NCI-H1694 treated with DMSO at 0.1 percent for 48 hours (cell line): ENCODE results near the gene ZRANB3.
"Not testable (repeated sequence)": the region's sequence is repeated elsewhere in the genome, so short reads cannot be mapped to it uniquely, and the experiment has no call there.

Source experiments
- DNase-seq: peaks from one replicate; lab custom pipeline; 2025; lab: John Stamatoyannopoulos, UW

ZRANB3 gene

GRCh38 chr2:135320465-135321355 lies 210.3 kb downstream of the ZRANB3 start:
- no peak for DNase-seq

- DNase-seq = no peak
Measured at GRCh38 chr2:135318808-135319207, 212.2 kb downstream of the ZRANB3 start.

DNA sequence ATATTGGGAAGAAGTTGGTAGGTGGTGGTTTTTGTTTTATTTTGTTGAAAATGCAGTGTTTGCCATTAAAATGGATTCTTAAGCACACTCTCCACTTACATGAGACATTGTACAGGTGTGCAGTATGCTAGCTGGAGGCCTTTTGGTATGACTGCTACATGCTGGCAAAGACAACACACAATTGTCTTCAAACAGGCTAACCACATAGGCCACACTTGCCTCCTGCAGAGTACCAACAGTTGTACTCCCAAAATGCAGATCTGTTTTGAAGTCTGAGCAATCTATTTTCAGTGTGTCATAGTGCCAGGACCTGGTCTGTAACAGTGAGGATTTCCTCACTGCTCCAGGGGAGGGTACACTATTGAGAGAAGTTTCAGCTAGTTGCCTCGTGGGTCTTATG lies 213.6 kb downstream of the ZRANB3 start:
- no peak for DNase-seq

DNA sequence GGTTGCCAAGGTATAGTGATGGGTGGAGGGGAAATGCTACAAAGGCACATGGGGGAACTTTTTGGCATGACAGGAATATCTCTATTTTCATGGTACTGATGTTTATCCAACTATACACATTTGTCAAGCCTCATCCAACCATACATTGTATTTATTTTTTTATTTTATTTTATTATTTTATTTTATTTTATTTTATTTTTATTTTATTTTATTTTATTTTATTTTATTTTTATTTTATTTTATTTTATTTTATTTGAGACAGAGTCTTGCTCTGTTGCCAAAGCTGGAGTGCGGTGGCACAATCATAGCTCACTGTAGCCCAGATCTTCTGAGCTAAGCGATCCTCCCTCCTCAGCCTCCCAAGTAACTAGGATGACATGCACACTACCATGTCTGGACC lies 219.1 kb downstream of the ZRANB3 start:
- DNase-seq = no peak

DNA sequence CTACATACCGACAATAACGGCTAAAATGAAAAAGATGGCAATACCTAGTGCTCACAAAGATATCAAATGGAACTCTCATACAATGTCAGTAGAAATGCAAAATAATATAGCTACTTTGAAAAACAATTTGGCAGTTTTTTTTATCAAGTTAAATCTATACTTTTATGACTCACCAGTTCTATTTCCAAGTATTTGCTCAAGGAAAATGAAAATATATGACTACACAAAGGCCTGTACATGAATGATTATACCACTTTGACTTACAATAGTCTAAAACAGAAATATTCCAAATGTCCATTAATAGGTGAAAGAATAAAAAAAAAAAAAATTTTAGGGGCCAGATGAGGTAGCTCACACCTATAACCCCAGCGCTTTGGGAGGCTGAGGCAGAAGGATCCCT lies 219.8 kb downstream of the ZRANB3 start:
- DNase-seq = no peak

GRCh38 chr2:135304694-135305093 lies 226.3 kb downstream of the ZRANB3 start:
- DNase-seq = no peak

GRCh38 chr2:135299658-135300244 lies 231.3 kb downstream of the ZRANB3 start:
- no peak for DNase-seq

- DNase-seq = no peak
Measured at GRCh38 chr2:135299165-135299564, 231.9 kb downstream of the ZRANB3 start.

GRCh38 chr2:135287121-135287520 lies 243.9 kb downstream of the ZRANB3 start:
- not testable (repeated sequence) for DNase-seq

DNA sequence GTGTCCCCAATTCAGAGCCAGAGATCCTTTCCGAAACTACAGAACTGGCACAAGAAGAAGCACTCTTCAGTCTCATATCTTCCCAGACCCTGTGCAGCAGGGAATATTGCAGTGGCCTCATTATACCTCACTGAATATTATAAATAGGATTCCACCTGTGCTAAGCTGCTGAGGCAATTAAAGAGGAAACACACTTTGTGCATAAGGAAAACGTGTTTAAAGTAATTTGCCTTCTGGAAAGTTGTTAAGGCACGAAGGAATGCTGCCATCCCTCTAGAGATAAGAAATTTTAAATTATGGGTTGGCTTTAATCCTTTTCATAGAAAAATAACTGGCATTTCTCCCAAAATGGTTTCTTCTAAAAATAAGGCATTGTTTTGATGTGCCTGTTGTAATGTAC lies 245.6 kb downstream of the ZRANB3 start:
- no peak for DNase-seq

DNA sequence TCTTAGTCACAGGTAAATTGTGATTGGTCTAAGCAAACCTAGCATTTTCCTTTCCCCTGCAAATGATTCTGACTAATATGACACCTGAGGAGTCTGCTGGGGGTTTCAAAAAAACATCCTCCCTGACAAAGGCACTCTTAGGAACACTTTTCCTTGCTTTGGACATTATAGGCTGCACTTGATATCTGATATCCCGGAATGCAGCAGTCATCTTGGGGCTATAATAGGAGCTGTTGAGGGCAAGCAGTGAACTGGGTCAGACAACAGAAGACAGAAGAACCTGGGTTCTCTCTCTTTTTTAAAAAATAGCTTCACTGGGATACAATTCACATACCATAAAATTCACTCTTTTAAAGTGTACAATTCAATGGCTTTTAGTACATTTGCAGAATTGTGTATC lies 249.6 kb downstream of the ZRANB3 start:
- no peak for DNase-seq

GRCh38 chr2:135279209-135279608 lies 251.8 kb downstream of the ZRANB3 start:
- DNase-seq = no peak

DNA sequence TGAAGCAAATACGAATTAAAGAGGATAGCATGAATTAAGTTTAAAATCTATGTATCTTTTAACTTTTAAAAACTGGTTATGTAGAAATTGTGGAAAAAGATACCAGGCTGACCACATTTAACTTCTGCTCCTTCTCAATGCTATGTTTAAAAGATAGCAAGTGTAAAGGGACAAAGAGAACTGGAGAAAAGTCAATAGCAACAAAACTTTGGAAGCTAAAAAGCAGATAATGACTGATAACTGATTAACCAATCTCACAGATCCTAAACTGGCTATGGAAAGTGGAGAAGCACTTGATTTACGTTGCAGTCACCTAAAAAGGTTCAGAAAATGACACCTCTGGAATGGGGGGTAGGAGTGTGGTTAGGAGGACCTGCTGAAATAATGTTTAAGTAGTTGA lies 254.5 kb downstream of the ZRANB3 start:
- no peak for DNase-seq

DNA sequence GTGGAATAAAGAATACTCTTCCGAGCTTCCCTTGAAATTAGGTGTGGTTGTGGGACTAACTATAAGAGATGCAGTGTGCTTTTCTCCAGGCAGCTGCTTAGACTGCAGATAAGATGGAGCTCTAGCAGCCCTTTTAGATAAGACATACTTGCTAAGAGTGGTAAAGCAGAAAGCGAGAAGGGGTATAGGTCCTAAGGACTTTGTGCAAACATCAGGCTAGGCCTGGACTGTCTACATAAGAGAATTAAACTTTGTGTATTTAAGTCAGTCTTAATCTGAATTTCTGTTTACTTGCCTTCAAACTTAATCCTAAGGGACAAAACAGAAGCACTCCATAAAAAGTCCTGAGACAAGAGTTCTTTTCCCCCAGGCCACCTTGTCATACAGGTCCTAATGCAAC lies 260.0 kb downstream of the ZRANB3 start:
- DNase-seq = no peak

- no peak for DNase-seq
Measured at GRCh38 chr2:135265960-135266490, 265.0 kb downstream of the ZRANB3 start.

- no peak for DNase-seq
Measured at GRCh38 chr2:135259123-135259522, 271.9 kb downstream of the ZRANB3 start.

- no peak for DNase-seq
Measured at GRCh38 chr2:135258193-135258592, 272.8 kb downstream of the ZRANB3 start.

DNA sequence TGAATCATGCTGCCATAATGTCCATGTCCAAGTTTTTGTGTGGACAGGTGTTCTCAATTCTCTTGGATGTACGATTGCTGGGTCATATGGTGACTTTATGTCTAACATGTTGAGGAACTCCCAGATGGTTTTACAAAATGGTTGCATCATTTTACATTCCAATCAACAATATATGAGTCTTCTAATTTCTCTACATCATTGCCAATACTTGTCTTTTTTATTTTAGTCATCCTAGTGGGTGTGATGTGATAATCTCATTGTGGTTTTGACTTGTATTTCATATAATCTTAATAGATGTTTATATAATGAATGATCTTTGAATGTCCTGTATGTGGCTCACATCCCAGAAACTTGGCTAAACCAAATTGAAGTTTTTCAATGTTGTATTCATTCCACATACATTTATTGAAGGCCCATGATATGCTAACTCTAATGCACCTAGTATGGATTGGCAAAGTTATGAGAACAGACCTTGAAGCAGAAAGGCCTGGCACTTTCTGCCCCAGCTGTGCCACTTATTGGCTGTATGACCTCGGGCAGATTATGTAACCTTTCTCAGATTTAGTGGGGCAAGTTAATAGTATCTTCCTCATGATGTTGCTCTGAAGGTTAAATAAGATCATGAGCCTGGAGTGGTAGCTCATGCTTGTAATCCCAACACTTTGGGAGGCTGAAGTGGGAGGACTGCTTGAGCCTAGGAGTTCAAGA lies 273.5 kb downstream of the ZRANB3 start:
- DNase-seq = no peak

GRCh38 chr2:135256531-135257260 lies 274.3 kb downstream of the ZRANB3 start:
- DNase-seq = no peak

DNA sequence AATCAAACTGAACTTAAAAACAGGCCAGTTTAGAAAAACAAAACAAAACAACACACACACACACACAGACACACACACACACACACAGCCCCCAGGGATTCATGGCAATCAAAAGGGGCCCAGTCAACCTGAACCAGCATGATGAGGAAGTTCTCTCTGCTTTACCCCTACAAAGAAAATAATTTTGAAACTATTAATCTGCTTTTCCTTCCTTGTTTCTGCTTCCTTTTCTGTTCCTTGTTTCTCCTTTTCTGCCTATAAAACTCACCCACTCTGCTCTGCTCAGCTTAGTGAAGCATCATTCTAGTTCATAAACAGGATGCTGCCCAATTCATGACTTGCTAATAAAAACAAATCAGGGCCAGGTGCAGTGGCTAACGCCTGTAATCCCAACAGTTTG lies 275.8 kb downstream of the ZRANB3 start:
- DNase-seq = no peak

- DNase-seq = no peak
Measured at GRCh38 chr2:135252805-135253458, 278.1 kb downstream of the ZRANB3 start.

- no peak for DNase-seq
Measured at GRCh38 chr2:135248611-135249010, 282.4 kb downstream of the ZRANB3 start.
